NCI-H2196 treated with DMSO at 0.1 percent for 48 hours (cell line): ENCODE results near the gene OLIG1.

Experiments
- DNase-seq: peaks from one replicate; lab custom pipeline; 2025; ENCODE audit not compliant: unreplicated experiment; lab: John Stamatoyannopoulos, UW

Gene OLIG1

DNA sequence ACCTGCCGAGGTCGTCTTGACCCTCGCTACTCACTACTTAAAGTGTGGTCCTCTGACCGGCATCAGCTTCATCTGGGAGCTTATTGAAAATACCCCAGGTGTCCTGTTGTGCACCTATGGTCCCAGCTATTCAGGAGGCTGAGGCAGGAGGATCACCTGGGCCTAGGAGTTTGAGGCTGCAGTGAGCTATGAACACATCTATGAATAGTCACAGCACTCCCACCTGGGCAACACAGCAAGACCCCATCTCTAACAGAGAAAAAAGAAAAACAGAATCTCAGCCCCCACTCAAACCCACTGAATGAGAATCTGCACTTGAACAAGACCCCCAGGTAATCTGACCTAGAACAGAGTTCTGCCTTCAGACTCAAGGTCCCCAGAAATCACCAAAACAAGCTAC lies 8.7 kb upstream of the OLIG1 start:
- no peak for DNase-seq

DNA sequence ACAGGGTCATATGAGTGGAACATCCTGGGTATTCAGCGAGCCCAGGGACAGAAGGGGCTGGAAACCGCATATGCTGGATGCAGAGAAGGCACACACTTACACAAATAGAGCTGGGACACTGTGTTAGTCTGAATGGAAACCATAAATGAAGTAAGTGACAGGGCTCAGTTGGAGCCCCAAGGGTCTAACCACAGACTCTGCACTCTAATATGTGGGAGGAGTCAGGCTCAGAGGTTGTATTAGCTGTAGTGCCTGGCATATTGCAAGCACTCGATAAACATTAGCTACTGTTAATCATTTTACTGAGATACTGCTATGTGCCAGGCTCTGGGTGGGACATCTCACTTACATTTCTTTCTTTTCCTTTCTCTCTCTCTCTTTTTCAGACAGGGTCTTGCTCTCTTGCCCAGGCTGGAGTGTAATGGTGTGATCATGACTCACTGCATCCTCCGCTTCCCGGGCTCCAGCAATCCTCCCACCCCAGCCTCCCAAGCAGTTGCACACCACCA lies 6.5 kb upstream of the OLIG1 start:
- no peak for DNase-seq

- no peak for DNase-seq
These were observed 5.9 kb upstream of the OLIG1 start for GRCh38 chr21:33063907-33064622.

GRCh38 chr21:33064623-33065390 lies 5.1 kb upstream of the OLIG1 start:
- DNase-seq: no peak

DNA sequence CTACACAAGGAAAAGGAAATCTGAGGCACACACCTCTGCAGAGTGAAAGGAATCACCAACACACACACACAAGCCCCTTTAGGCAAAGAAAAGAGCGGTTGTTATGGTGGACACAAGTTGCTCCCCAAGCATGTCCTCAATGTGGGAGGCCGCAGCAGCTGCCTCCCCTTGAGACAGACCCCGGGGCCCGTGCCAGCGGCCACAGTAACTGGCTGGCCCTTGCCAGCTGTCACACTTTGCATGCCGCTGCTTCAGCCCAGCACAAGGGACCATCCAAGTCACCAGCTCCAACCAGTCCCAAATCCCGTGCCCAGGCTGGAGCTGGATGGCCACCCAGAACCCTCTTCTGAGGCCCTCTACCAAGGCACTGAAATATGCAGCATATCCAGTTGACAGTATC lies 2.9 kb upstream of the OLIG1 start:
- DNase-seq: no peak

DNA sequence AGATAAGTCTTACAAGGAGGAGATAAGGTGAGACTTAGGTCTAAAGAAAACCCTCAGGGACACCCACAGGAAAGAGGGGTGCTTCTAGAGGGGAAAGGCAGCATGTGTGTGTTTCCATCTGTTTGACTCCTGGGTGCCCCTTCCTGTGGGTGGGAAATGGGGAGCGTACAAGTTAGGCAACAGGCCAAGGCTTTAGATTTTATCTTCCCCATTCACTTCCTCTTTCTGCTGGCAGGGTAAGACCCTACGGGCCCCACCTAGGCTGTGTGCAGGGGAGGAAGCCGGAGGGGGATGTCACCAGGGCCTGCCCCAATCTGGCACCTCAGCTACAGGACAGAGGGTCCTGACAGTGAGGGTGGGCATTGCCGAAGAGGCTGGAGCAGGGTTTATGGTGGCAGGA lies 2.5 kb upstream of the OLIG1 start:
- DNase-seq: no peak

GRCh38 chr21:33069243-33069642 lies 698 bp upstream of the OLIG1 start:
- no peak for DNase-seq

GRCh38 chr21:33069645-33069993 lies 322 bp upstream of the OLIG1 start:
- no peak for DNase-seq

- DNase-seq: no peak
These were observed 730 bp downstream of the OLIG1 start for GRCh38 chr21:33070744-33070997.

DNA sequence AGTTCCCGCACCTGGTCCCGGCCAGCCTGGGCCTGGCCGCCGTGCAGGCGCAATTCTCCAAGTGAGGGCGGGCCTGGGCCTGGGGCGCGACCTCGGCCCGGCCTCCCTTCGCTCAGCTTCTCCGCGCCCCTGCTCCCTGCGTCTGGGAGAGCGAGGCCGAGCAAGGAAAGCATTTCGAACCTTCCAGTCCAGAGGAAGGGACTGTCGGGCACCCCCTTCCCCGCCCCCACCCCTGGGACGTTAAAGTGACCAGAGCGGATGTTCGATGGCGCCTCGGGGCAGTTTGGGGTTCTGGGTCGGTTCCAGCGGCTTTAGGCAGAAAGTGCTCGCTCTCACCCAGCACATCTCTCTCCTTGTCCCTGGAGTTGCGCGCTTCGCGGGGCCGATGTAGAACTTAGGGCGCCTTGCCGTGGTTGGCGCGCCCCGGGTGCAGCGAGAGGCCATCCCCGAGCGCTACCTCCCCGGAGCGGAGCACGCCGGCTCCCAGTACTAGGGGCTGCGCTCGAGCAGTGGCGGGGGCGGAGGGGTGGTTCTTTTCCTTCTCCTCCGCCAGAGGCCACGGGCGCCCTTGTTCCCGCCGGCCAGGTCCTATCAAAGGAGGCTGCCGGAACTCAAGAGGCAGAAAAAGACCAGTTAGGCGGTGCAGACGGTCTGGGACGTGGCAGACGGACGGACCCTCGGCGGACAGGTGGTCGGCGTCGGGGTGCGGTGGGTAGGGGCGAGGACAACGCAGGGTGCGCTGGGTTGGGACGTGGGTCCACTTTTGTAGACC lies 1.2 kb downstream of the OLIG1 start:
- no peak for DNase-seq

- no peak for DNase-seq
These were observed 1.9 kb downstream of the OLIG1 start for GRCh38 chr21:33071770-33072306.

DNA sequence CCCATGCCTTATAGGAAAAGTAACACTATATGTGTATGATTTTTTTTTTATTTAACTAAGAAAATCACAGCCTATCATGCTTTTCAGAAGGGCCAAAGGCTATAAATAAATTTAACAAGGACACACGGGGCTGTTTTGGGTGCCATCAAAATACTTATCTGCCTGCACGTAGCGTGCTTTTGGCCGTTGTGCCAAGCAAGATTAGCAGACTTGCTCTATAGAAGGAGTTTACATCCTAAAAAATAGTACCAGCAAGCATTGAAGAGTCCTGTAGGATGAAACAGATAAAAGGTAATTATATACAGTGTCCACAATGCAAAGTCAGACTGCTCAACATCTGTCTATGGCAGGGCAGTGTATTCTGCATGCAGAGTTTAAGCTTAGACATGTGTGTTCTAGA lies 3.7 kb downstream of the OLIG1 start:
- DNase-seq: no peak

GRCh38 chr21:33075128-33075527 lies 5.2 kb downstream of the OLIG1 start:
- DNase-seq: no peak

GRCh38 chr21:33075596-33076195 lies 5.8 kb downstream of the OLIG1 start:
- no peak for DNase-seq

GRCh38 chr21:33076600-33077329 lies 6.8 kb downstream of the OLIG1 start:
- no peak for DNase-seq

DNA sequence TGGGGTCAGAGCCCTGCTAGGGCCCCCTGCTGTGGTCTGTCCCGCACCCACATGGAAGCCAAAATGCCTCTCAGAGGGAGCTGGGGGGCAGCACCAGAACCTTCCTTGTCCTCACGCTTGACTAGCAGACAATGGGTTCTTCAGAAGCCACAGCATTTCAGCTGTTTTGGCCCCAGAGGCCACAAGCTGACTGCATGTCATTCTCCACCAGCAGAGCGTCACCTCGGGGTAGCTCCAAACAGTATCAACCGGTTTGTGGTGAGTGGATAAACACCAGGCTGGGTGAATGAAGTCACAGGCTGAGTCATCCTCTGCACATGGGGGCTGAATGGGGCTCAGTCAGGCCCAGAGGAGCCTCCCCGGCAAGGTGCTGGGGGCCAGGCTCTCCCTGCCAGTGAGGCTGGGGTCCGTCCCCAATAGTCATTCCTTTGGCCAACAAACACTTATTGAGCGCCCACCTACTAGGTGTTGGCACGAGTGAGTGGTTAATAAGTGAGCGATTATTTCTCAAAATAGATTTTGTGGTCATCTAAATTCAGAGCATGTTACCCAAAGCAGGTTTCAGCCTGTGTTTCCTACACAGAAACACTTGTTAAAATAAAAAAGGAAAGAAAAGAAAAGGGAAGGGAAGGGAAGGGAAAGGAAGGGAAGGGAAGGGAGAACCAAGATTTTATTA lies 9.1 kb downstream of the OLIG1 start:
- no peak for DNase-seq

DNA sequence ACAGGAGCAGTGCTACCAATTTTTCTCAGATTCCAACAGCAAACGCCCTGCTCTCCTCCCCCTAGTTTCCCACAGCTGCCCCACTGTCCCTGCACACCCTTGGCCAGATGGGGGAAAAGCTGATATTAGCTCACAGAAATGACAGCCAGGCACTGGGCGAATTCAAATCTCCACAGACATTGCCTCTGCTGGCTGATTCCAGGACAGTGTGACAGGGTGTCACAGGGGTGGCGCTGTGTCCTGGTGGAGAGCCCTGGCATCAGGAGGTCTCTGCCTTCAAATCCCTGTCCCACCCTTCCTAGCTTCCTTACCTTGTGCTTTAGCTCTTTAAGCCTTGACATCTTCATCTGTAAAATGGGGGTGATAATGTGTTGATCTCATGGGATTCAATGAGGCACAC lies 10.4 kb downstream of the OLIG1 start:
- DNase-seq: no peak

GRCh38 chr21:33080776-33081175 lies 10.8 kb downstream of the OLIG1 start:
- DNase-seq: no peak

- DNase-seq: no peak
These were observed 18.4 kb downstream of the OLIG1 start for GRCh38 chr21:33088384-33088783.
